IMR-90 (cell line): Measurements from ENCODE around the gene PGS1. TPM values are rescaled to one million over a fixed set of nuclear protein-coding genes. Genes with fewer than 3 reads are reported as not detected.

Experiments
- ATAC-seq: fragments of 200-7000 bp; cut with Tn5 transposase; 2 replicates; pipeline ENCODE4 v1.9.1; 2020; ENCODE audit warnings: low read depth, mild to moderate bottlenecking, moderate library complexity
- BruUV-seq: library from RNA; stranded (reverse); fragments of 400-500 nt; replicated peaks from 2 replicates; lab custom pipeline; 2021; lab: Mats Ljungman, UMichigan
- CTCF ChIA-PET: fragments of 300-600 bp; formaldehyde crosslinking; extraction: SDS; loops from one replicate; lab custom pipeline; 2021; ENCODE audit warnings: antibody characterized with exemption; lab: Yijun Ruan, JAX
- POLR2A ChIA-PET: fragments of 300-600 bp; sonication (Branson Sonifier 250); formaldehyde crosslinking; loops from one replicate; lab custom pipeline; 2022; ENCODE audit warnings: antibody characterized with exemption; ENCODE audit not compliant: unreplicated experiment; lab: Charles Lee
- DNase-seq: peaks from one replicate; pipeline ENCODE4 v3.0.0; 2013
- H2AFZ ChIP-seq: replicated peaks from 2 replicates; pipeline ENCODE3; 2013; ENCODE audit warnings: low read length, mild to moderate bottlenecking; ENCODE audit not compliant: poor library complexity
- H2AK5ac ChIP-seq: 2 replicates; pipeline ENCODE4 v1.6.1; 2013; ENCODE audit warnings: low read depth, low read length, inconsistent platforms
- H2AK9ac ChIP-seq: replicated peaks from 2 replicates; pipeline ENCODE3; 2013; ENCODE audit warnings: mild to moderate bottlenecking, low read depth, low read length, moderate library complexity; ENCODE audit not compliant: poor library complexity
- H2BK120ac ChIP-seq: 2 replicates; pipeline ENCODE4 v1.6.1; 2013; ENCODE audit warnings: low read depth, low read length, inconsistent platforms
- H2BK15ac ChIP-seq: 3 replicates; pipeline ENCODE4 v1.6.1; 2013; ENCODE audit warnings: low read depth, low read length, inconsistent platforms
- H2BK20ac ChIP-seq: 2 replicates; pipeline ENCODE4 v1.6.1; 2013; ENCODE audit warnings: low read depth, mild to moderate bottlenecking, inconsistent platforms, low read length, moderate library complexity
- H2BK5ac ChIP-seq: 2 replicates; pipeline ENCODE4 v1.6.1; 2013; ENCODE audit warnings: mild to moderate bottlenecking, low read depth, low read length, inconsistent platforms; ENCODE audit not compliant: poor library complexity, severe bottlenecking
- H3K14ac ChIP-seq: replicated peaks from 2 replicates; pipeline ENCODE4 v1.6.1; 2013; ENCODE audit warnings: low read depth, low read length, inconsistent platforms
- H3K18ac ChIP-seq: 2 replicates; pipeline ENCODE4 v1.6.1; 2013; ENCODE audit warnings: low read depth, low read length, control low read depth
- H3K23ac ChIP-seq: 2 replicates; pipeline ENCODE4 v1.6.1; 2013; ENCODE audit warnings: low read depth, low read length, inconsistent platforms
- H3K27ac ChIP-seq: 2 replicates; pipeline ENCODE4 v1.5.1; 2013; ENCODE audit warnings: mild to moderate bottlenecking, control low read depth, low read length; ENCODE audit not compliant: insufficient read depth
- H3K27me3 ChIP-seq: 2 replicates; pipeline ENCODE4 v1.6.1; 2013; ENCODE audit warnings: low read length; ENCODE audit not compliant: control insufficient read depth, insufficient read depth
- H3K36me3 ChIP-seq: 2 replicates; pipeline ENCODE4 v1.6.1; 2013; ENCODE audit warnings: low read length, mixed read lengths; ENCODE audit not compliant: control insufficient read depth, insufficient read depth
- H3K4ac ChIP-seq: 2 replicates; pipeline ENCODE4 v1.6.1; 2013; ENCODE audit warnings: low read depth, low read length, inconsistent platforms
- H3K4me1 ChIP-seq: 2 replicates; pipeline ENCODE4 v1.6.1; 2013; ENCODE audit warnings: low read length, mixed read lengths; ENCODE audit not compliant: control insufficient read depth, insufficient read depth
- H3K4me2 ChIP-seq: 2 replicates; pipeline ENCODE4 v1.6.1; 2013; ENCODE audit warnings: low read depth, mild to moderate bottlenecking, control low read depth, low read length, moderate library complexity
- H3K4me3 ChIP-seq: 2 replicates; pipeline ENCODE4 v1.5.1; 2013; ENCODE audit warnings: low read depth, mild to moderate bottlenecking, control low read depth, low read length, moderate library complexity; ENCODE audit not compliant: insufficient read depth
- H3K56ac ChIP-seq: 2 replicates; pipeline ENCODE4 v1.6.1; 2013; ENCODE audit warnings: low read length, inconsistent platforms; ENCODE audit not compliant: insufficient read depth; ENCODE audit errors: extremely low read depth
- H3K79me1 ChIP-seq, 2 experiments: 2 replicates each; pipeline ENCODE4 v1.6.1; 2013; ENCODE audit warnings: low read length in 2 of 2, inconsistent platforms in 1 of 2, low read depth in 1 of 2
- H3K9ac ChIP-seq: 2 replicates; pipeline ENCODE4 v1.6.1; 2013; ENCODE audit warnings: low read depth, low read length, control low read depth
- H3K9me1 ChIP-seq: 2 replicates; pipeline ENCODE4 v1.6.1; 2013; ENCODE audit warnings: low read length, inconsistent platforms; ENCODE audit not compliant: insufficient read depth
- H3K9me3 ChIP-seq: 2 replicates; pipeline ENCODE4 v1.6.1; 2013; ENCODE audit warnings: low read length; ENCODE audit not compliant: control insufficient read depth, insufficient read depth
- H4K20me1 ChIP-seq: 2 replicates; pipeline ENCODE4 v1.6.1; 2013; ENCODE audit warnings: low read length, inconsistent platforms; ENCODE audit not compliant: insufficient read depth
- H4K5ac ChIP-seq: 2 replicates; pipeline ENCODE4 v1.6.1; 2013; ENCODE audit warnings: mild to moderate bottlenecking, low read depth, low read length, control low read depth
- H4K8ac ChIP-seq, 2 experiments: 2 replicates each; pipeline ENCODE4 v1.6.1; 2013; ENCODE audit warnings: low read depth in 2 of 2, low read length in 2 of 2, control low read depth in 1 of 2, inconsistent platforms in 1 of 2
- H4K91ac ChIP-seq: 2 replicates; pipeline ENCODE4 v1.6.1; 2013; ENCODE audit warnings: low read depth, low read length, inconsistent platforms; ENCODE audit not compliant: insufficient read depth
- BHLHE40 ChIP-seq: fragments of 150-350 bp; IDR thresholded peaks from 2 replicates; pipeline ENCODE4 v1.6.1; 2016; ENCODE audit warnings: mild to moderate bottlenecking, low read depth, low read length
- CHD1 ChIP-seq: IDR thresholded peaks from 2 replicates; pipeline ENCODE4 v1.6.1; 2012; ENCODE audit warnings: low read depth, low read length, improper control_type of control experiment
- FOS ChIP-seq: fragments of 150-350 bp; IDR thresholded peaks from 2 replicates; pipeline ENCODE4 v1.6.1; 2016; ENCODE audit warnings: low read depth, low read length
- MAFK ChIP-seq: IDR thresholded peaks from 2 replicates; pipeline ENCODE4 v1.6.1; 2012; ENCODE audit warnings: low read depth, low read length, improper control_type of control experiment
- MAZ ChIP-seq: IDR thresholded peaks from 2 replicates; pipeline ENCODE4 v1.6.1; 2012; ENCODE audit warnings: low read depth, mild to moderate bottlenecking, low read length, improper control_type of control experiment, moderate library complexity, borderline replicate concordance
- MXI1 ChIP-seq: IDR thresholded peaks from 2 replicates; pipeline ENCODE4 v1.6.1; 2012; ENCODE audit warnings: low read depth, mild to moderate bottlenecking, low read length, moderate library complexity, borderline replicate concordance
- POLR2A ChIP-seq: IDR thresholded peaks from 2 replicates; pipeline ENCODE4 v1.6.1; 2012; ENCODE audit warnings: mild to moderate bottlenecking, low read depth, low read length
- RAD21 ChIP-seq: IDR thresholded peaks from 2 replicates; pipeline ENCODE4 v1.6.1; 2012; ENCODE audit warnings: low read length, improper control_type of control experiment
- RCOR1 ChIP-seq: IDR thresholded peaks from 2 replicates; pipeline ENCODE4 v1.6.1; 2012; ENCODE audit warnings: mild to moderate bottlenecking, low read length, improper control_type of control experiment; ENCODE audit not compliant: insufficient replicate concordance
- RFX5 ChIP-seq: IDR thresholded peaks from 2 replicates; pipeline ENCODE4 v1.8.0; 2012; ENCODE audit warnings: low read depth, mild to moderate bottlenecking, low read length, moderate library complexity
- SMC3 ChIP-seq: fragments of 150-350 bp; IDR thresholded peaks from 2 replicates; pipeline ENCODE4 v1.6.1; 2016; ENCODE audit warnings: low read depth, mild to moderate bottlenecking, antibody characterized with exemption, low read length, moderate library complexity
- WGBS, 2 experiments: methylation state at CpG; one replicate each; pipeline versions ENCODE4 v1.1.5 to v1.1.7; 2013; ENCODE audit warnings: missing lambda C conversion rate in 2 of 2; ENCODE audit not compliant: insufficient read length in 1 of 2; ENCODE audit errors: extremely low coverage in 2 of 2; 5-methylcytosine and 5-hydroxymethylcytosine counted together
- dilution Hi-C: fragments of 300-500 bp; cut with HindIII; formaldehyde crosslinking; loops from one replicate; pipeline ENCODE4 v1.14.3; 2018; ENCODE audit warnings: low sequenced_read_pairs; ENCODE audit not compliant: unreplicated experiment
- in situ Hi-C: fragments of 300-500 bp; cut with MboI; formaldehyde crosslinking; loops from 3 replicates; pipeline ENCODE4 v1.14.3; 2019; ENCODE audit warnings: low sequenced_read_pairs, inconsistent platforms, mixed read lengths
- intact Hi-C: fragments of 100-400 bp; cut with micrococcal nuclease; formaldehyde crosslinking; loops from 2 replicates; pipeline ENCODE4 v1.10.0; 2022
- polyA plus RNA-seq, 3 experiments: library from polyadenylated mRNA; depleted of rRNA; stranded (reverse); fragments of >200 nt; gene quantifications; 2 replicates each; pipeline ENCODE4 v1.2.3, GENCODE V29; 2012; ENCODE audit warnings: low replicate concordance in 1 of 3
- total RNA-seq: library from RNA; depleted of rRNA; stranded (reverse); fragments of >200 nt; gene quantifications from 2 replicates; pipeline ENCODE4 v1.2.3, GENCODE V29; 2012
- TF ChIP-seq, protein P1 (sequence below): fragments of 150-350 bp; IDR thresholded peaks from 2 replicates; pipeline ENCODE4 v1.6.1; 2016; ENCODE audit warnings: low read depth, mild to moderate bottlenecking, low read length, moderate library complexity, borderline replicate concordance
- TF ChIP-seq, protein P2 (sequence below): conservative IDR thresholded peaks from 2 replicates; pipeline ENCODE4 v1.5.1; 2012; ENCODE audit warnings: mild to moderate bottlenecking, low read depth, low read length, improper control_type of control experiment

PGS1 gene
- total and polyA plus RNA-seq, 2 of the 4 experiments (the other 2 are of a cell fraction): 18.5 to 43.2 TPM

DNA sequence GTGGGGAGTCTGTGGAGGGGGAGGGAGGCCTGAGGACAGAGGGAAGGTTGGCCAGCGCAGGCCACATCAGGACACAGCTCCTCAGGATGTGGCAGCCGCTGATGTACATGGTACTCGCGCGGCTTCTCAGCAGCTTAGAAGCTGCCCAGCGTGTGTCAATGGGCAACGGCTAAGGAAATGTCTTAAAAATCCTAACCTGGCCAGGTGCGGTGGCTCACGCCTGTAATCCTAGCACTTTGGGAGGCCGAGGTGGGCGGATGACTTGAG lies 53.2 kb downstream of the PGS1 start (continued):
- TF ChIP-seq, protein P1, sequence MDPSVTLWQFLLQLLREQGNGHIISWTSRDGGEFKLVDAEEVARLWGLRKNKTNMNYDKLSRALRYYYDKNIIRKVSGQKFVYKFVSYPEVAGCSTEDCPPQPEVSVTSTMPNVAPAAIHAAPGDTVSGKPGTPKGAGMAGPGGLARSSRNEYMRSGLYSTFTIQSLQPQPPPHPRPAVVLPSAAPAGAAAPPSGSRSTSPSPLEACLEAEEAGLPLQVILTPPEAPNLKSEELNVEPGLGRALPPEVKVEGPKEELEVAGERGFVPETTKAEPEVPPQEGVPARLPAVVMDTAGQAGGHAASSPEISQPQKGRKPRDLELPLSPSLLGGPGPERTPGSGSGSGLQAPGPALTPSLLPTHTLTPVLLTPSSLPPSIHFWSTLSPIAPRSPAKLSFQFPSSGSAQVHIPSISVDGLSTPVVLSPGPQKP: no peak
- TF ChIP-seq POLR2A: no peak
- no peak for TF ChIP-seq RFX5
- TF ChIP-seq MXI1: no peak

DNA sequence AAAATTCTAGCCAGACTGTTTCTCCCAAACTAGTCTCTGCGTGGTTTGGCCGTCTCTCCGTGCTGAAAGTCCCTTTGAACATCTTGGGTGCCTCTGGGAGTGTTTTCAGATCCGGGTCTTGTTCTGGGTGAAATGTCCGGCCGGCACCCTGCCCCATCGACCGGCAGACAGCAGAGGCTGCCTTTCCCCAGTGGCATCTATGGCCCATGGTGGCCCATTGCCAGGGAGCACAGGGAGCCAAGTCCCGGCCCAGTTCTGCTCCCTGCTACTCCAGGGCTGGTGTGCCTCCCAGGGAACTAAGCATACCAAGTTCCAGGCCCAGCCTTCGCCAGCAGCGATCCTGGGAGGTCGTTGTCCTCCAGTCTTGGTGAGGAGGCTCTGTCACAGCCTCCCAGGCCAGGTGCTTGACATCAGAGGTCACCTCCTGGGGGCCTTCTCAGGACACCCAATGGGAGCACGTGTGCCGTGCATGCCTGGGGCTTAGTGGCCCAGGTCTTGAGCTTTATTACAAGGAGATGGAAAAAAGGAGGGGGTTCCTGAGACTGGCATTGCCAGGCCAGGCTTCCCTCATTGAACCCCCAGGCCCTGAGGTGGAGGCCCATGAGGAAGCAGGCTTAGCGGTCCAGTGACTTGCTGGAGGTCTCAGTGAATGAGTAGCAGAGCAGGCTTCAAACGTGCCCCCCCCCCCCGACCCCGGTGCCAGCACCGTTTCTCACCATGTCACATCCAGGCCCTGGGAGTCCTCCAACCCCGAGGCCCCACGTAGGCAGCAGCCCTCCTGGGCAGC lies 54.0 kb downstream of the PGS1 start:
- intact Hi-C loops: no loop called here
- Histone ChIP-seq H3K4me3 (no peak overlapping the region), H3K79me1 (0 out of 4 replicates have a peak, but pooled peaks cover 0 to under 1% of the 10 kb centered on the region in 2 experiments), H3K18ac (no peak overlapping the region), H2BK120ac (no peak overlapping the region), H3K14ac (no peak overlapping the region), H3K56ac (no peak overlapping the region), H3K36me3 (peaks cover 12% of the 10 kb centered on the region), H2AFZ (no peak overlapping the region), H4K8ac (no peak overlapping the region), H2AK5ac (no peak overlapping the region), H3K27me3 (no peaks in the 10 kb centered on the region), H3K9me1 (peaks cover 3% of the 10 kb centered on the region; the same call in 1 of the 2 replicates), H3K23ac (no peak overlapping the region), H3K9me3 (no peaks in the 10 kb centered on the region), H2BK5ac (no peak overlapping the region), H4K5ac (no peak overlapping the region), H2BK15ac (no peak overlapping the region), H4K20me1 (no peaks in the 10 kb centered on the region), H3K27ac (no peak overlapping the region), H2AK9ac (no peak overlapping the region), H2BK20ac (no peak overlapping the region), H3K4me2 (no peak overlapping the region), H4K91ac (no peak overlapping the region), H3K4me1 (peaks cover 14% of the 10 kb centered on the region; the same call in 1 of the 2 replicates), H3K9ac (no peak overlapping the region), H3K4ac (no peak overlapping the region)
- no TSS peak for BruUV-seq
- 91% methylated on average over 9 of the region's 21 CpGs; no CpG with 5 or more reads in 1 of the 2 experiments for WGBS, 2 experiments
- CTCF ChIA-PET: no interaction called here
- POLR2A ChIA-PET: no interaction called here
- DNase-seq: no peak
- dilution Hi-C loops: no loop called here
- in situ Hi-C loops: no loop called here
- no peak for ATAC-seq
- TF ChIP-seq MAZ (no peak), BHLHE40 (no peak), MAFK (no peak), RAD21 (no peak), RCOR1 (no peak), RFX5 (no peak), SMC3 (no peak), CHD1 (no peak), FOS (no peak)
- TF ChIP-seq, protein P2, sequence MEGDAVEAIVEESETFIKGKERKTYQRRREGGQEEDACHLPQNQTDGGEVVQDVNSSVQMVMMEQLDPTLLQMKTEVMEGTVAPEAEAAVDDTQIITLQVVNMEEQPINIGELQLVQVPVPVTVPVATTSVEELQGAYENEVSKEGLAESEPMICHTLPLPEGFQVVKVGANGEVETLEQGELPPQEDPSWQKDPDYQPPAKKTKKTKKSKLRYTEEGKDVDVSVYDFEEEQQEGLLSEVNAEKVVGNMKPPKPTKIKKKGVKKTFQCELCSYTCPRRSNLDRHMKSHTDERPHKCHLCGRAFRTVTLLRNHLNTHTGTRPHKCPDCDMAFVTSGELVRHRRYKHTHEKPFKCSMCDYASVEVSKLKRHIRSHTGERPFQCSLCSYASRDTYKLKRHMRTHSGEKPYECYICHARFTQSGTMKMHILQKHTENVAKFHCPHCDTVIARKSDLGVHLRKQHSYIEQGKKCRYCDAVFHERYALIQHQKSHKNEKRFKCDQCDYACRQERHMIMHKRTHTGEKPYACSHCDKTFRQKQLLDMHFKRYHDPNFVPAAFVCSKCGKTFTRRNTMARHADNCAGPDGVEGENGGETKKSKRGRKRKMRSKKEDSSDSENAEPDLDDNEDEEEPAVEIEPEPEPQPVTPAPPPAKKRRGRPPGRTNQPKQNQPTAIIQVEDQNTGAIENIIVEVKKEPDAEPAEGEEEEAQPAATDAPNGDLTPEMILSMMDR: no peak
- TF ChIP-seq, protein P1: no peak
